ENCODE data around the gene SMC5.
"Not testable (repeated sequence)": the region's sequence is repeated elsewhere in the genome, so short reads cannot be mapped to it uniquely, and the experiment has no call there.

The SMC5 gene

GRCh38 chr9:70374962-70375618 is 116.3 kb downstream of the SMC5 start:
- DNase-seq = no peak

- no peak for DNase-seq
These were observed 123.4 kb downstream of the SMC5 start for GRCh38 chr9:70382046-70382708.

DNA sequence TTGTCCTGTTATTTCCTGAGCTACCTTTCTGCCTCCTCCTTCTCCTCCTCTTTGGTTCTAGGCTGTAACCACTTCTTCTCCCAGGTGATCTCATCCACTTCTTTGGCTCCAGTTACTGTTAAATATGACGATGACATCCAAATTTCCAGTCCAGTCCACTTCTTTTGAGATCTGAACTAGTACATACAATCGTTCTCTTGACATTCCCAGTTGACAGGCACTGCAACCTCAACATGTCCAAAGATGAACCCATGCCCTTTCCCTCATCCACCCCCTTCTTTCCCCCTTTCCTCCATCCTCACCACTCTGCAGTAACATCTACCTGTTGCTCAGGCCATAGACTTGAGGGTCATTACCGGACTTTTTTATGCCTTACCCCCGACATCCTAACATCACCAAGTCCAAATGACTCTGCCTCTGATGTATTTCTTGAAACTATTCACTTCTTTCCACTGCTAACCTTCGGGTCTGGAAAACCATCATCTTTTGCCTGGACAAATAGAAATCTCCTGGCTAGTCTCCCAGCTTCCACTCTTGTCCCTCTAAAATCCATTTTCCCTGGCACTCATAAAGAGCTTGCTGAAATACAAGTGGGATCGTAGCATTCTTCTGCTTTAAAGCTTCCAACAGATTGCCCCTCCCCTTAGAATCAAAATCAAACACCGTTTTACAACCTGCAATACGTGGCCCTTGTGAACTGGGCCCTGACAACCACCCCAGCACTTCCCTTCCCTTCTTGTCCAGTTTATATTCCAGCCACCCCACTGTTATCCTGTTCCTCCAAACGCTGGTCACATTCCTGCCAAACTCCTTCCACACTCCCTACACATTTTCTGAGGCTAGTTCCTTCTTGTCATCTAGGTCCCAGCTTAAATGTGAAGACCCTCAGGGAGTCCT is 124.2 kb downstream of the SMC5 start:
- DNase-seq = no peak

GRCh38 chr9:70385426-70385825 is 126.6 kb downstream of the SMC5 start:
- no peak for DNase-seq

DNA sequence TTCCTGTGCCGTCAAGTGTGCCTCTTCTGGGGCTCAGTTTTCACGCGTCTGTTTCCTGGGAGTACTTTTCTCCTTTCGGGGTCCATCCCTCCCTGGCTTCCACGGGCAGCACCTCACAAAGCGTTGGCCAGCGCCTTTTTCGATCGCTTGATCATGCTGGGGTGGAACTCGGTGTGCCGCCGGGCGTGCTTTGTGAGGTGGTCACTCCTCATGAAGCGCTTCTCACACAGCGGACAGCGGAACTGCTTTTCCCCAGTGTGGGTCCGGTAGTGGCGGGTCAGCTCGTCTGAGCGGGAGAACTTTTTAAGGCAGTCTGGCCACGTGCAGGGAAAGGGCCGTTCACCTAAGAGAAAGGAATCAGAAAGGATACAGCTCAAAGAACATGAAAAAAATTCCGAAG is 128.9 kb downstream of the SMC5 start:
- DNase-seq = no peak

- no peak for DNase-seq
These were observed 130.4 kb downstream of the SMC5 start for GRCh38 chr9:70389188-70389587.

DNA sequence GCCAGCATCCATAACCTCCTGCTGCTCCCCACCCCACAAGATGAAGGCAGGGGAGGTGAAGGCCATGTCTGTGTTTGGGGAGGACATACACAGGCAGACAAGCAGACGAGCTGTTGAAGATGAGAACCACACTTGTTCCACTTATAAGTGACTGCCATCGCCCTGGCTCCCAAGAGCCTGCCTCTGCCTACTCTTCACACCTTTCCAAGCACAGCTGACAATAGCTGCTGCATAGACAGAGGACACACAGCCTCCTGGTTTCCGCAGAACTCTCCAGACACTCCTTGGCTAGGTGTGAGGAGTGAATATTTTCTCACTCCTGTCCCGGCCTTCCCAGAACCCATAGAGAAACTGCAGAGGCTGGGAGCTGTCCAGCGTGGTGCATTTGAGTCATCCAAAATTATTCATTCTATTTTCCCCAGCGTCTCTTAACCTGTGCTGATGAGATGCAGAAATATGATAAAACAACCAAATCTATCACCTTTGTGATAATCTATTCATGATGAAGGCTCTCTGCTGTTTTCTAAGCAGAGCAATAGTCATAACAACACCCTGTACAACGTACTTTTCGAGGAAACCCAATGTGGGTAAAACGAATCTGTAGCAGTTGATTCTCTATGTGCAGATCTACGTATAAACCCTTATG is 131.0 kb downstream of the SMC5 start:
- no peak for DNase-seq

GRCh38 chr9:70390933-70391341 is 132.2 kb downstream of the SMC5 start:
- DNase-seq = no peak

DNA sequence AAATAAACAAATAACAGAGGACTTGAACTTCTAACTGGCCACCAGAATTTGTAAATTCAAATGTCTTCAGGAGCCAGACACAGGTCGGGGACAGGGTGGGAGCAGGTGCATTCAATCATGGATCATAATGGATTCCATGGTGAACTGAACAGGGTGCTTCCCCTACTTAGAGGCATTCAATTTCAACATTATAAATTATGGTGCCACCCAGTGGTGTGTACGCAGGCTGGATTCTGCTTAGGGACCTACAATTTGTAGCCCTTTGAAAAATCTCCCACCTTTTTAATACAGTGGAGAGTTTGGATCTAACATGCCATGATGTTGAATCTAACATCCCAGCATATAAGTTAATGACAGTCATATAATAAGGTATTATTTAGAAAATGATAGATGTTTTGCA is 133.4 kb downstream of the SMC5 start:
- DNase-seq = no peak

GRCh38 chr9:70392850-70393249 is 134.1 kb downstream of the SMC5 start:
- no peak for DNase-seq

DNA sequence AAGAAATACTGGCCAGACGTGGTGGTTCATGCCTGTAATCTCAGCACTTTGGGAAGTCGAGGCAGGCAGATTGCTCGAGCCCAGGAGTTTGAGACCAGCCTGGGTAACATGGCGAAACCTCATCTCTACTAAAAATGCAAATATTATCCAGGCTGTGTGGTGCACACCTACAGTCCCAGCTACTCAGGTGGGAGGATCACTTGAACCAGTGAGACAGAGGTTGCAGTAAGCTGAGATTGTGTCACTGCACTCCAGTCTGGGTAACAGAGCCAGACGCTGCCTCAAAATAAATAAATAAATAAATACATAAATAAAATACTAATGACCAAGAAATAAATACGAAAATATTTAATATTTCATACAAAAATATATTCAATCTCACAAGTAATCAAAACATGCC is 136.9 kb downstream of the SMC5 start:
- DNase-seq = no peak

GRCh38 chr9:70398145-70398556 is 139.4 kb downstream of the SMC5 start:
- no peak for DNase-seq

GRCh38 chr9:70399141-70399540 is 140.4 kb downstream of the SMC5 start:
- DNase-seq = no peak

DNA sequence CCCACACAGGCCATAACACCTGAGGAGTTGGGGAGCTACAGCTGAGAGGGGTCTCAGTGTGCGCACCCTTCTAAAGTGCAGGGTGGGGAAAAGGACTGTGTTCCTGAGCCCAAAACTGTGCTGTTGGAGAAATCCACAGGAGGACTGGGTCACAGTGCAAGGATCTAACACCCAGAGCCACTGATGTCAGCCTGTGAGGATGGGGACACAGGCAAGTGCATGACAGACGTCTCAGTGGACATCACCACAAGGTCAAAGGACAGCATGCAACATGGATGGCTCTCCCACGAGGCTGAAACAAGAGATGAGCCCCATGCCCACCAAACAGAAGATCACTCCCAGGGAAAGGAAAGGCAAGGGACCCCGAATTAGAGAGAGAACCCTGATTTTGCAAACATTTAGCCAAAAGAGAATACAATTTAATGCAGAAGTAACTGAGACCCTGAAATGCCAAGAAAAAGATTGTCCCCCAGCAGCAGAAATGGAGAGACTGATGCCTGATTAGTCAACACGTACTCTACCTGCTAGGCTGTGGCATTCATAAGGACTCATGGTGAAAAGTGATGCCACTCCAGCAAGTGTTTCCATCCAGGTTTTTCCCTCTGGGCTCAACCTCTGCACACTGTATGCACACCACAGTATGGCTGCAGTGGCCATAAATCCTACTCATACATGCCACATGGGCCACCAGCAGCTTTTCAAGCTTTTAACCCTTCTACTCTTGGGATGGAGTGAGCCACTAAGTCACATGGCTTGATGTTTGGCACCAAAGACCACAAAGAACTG is 141.5 kb downstream of the SMC5 start:
- no peak for DNase-seq

DNA sequence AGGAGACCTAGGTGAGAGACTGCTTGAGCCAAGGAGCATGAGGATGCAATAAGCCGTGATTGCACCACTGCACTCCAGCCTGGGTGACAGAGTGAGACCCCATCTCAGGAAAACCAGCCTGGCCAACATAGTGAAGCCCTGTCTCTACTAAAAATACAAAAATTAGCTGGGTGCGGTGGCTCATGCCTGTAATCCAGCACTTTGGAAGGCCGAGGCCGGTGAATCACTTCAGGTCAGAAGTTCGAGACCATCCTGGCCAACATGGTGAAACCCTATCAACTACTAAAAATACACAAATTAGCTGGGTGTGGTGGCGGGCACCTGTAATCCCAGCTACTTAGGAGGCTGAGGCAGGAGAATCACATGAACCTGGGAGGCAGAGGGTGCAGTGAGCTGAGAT is 142.5 kb downstream of the SMC5 start:
- not testable (repeated sequence) for DNase-seq

GRCh38 chr9:70402213-70402612 is 143.4 kb downstream of the SMC5 start:
- DNase-seq = no peak

DNA sequence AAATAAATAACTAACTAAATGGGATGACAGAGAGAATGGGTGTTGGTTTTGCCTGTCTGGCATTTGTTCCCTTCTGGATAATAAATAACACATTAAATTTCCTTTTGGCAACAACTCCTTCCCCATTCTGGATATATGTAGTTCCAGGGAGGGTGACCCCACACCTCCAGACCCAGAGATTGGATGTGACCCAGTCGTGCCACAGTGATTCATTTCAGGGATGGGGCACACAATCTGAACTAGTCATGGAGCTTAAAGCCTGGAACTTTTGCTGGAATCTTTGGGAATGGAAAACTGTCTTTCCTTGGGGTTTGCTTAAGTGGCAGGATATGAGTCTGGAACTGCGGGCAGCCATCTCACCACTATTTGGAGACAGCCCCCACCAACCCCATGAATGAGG is 144.4 kb downstream of the SMC5 start:
- DNase-seq = no peak

DNA sequence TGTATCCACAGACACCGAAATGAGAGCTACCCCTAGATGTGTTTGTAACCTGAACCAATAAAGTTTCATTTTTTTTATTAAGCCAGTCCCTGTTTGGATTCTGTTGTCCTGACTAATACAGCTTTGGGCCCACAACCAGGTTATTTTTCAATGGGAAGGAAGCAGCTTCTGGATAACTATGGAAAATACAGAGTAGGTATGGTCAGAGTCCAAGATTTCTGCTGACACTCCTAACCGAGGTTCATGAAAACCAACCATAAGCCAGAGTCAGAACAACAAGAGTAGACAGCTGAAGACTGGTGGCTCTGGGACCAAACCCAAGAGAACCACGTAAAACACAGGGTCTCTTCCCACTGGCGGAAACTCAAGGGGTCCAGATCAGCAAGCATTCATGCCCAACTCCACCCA is 144.8 kb downstream of the SMC5 start:
- DNase-seq = no peak

DNA sequence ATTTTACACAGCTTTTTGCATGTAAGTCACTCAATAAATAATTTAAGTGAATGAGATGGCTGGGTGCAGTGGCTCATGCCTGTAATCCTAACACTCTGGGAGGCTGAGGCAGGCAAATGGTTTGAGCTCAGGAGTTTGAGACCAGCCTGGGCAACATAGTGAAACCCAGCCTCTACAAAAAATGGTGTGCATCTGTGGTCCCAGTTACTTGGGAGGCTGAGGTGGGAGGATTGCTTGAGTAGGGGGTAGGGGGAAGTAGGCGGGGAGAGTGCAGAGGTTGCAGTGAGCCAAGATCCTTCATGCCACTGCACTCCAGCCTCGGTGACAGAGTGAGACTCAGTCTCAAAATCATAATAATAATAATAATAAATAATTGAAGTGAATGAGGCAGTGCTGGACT is 145.5 kb downstream of the SMC5 start:
- DNase-seq = no peak
